ENCODE data around the gene CELSR2.
A peak's percentile ranks its signal among the peaks of the same experiment; 100 is the strongest.

Gene CELSR2

GRCh38 chr1:109247401-109248365, 1.7 kb upstream of the CELSR2 start:
- no peaks in the 10 kb centered on the region for H3K36me3 ChIP-seq (replicated peaks; ENCODE audit: insufficient read depth, low read length)
- H3K9ac ChIP-seq (ENCODE audit: low read length), result no peak overlapping the region
- no peak overlapping the region for H3K27ac ChIP-seq (ENCODE audit: low read length)
- H3K9me3 ChIP-seq (replicated peaks; ENCODE audit: insufficient read depth, low read length), result no peaks in the 10 kb centered on the region
- H3F3A ChIP-seq (ENCODE audit: insufficient read depth, low read length), result no peaks in the 10 kb centered on the region
- DNase-seq, result no peak
- no peaks in the 10 kb centered on the region for H3K4me1 ChIP-seq (ENCODE audit: low read length)
- no peak overlapping the region for H2AFZ ChIP-seq (ENCODE audit: low read length)
- no peaks in the 10 kb centered on the region for H4K20me1 ChIP-seq (ENCODE audit: insufficient read depth, low read length)
- no peak overlapping the region for H3K4me2 ChIP-seq (ENCODE audit: low read depth, low read length)
- H3K4me3 ChIP-seq (ENCODE audit: low read length), result no peak overlapping the region
- no peaks in the 10 kb centered on the region for H3K9me2 ChIP-seq (replicated peaks; ENCODE audit: insufficient read depth, low read length)
- H3K27me3 ChIP-seq (replicated peaks; ENCODE audit: insufficient read depth, low read length), result no peaks in the 10 kb centered on the region
- TF ChIP-seq EZH2phosphoT487 (IDR thresholded peaks at IDR 0.05; ENCODE audit: low read length) (no peak), EZH2 (optimal IDR thresholded peaks at IDR 0.05; ENCODE audit: low read depth, low read length) (no peak), CTCF (IDR thresholded peaks at IDR 0.05; ENCODE audit: low read length) (no peak)
- no peaks in the 10 kb centered on the region for H3K79me2 ChIP-seq (ENCODE audit: low read length)

GRCh38 chr1:109248444-109248796, 919 bp upstream of the CELSR2 start:
- no peaks in the 10 kb centered on the region for H4K20me1 ChIP-seq (ENCODE audit: insufficient read depth, low read length)
- no peaks in the 10 kb centered on the region for H3K79me2 ChIP-seq (ENCODE audit: low read length)
- no peaks in the 10 kb centered on the region for H3F3A ChIP-seq (ENCODE audit: insufficient read depth, low read length)
- no peak overlapping the region for H3K4me3 ChIP-seq (ENCODE audit: low read length)
- H3K9me2 ChIP-seq (replicated peaks; ENCODE audit: insufficient read depth, low read length), result no peaks in the 10 kb centered on the region
- no peak overlapping the region for H3K27ac ChIP-seq (ENCODE audit: low read length)
- no peaks in the 10 kb centered on the region for H3K36me3 ChIP-seq (replicated peaks; ENCODE audit: insufficient read depth, low read length)
- H3K4me1 ChIP-seq (ENCODE audit: low read length), result no peaks in the 10 kb centered on the region
- H3K4me2 ChIP-seq (ENCODE audit: low read depth, low read length), result no peak overlapping the region
- no peaks in the 10 kb centered on the region for H3K27me3 ChIP-seq (replicated peaks; ENCODE audit: insufficient read depth, low read length)
- H3K9ac ChIP-seq (ENCODE audit: low read length), result no peak overlapping the region
- no peaks in the 10 kb centered on the region for H3K9me3 ChIP-seq (replicated peaks; ENCODE audit: insufficient read depth, low read length)
- no peak overlapping the region for H2AFZ ChIP-seq (ENCODE audit: low read length)
- no peak for DNase-seq
- TF ChIP-seq EZH2phosphoT487 (IDR thresholded peaks at IDR 0.05; ENCODE audit: low read length), result no peak
- no peak for TF ChIP-seq CTCF (IDR thresholded peaks at IDR 0.05; ENCODE audit: low read length)
- no peak for TF ChIP-seq EZH2 (optimal IDR thresholded peaks at IDR 0.05; ENCODE audit: low read depth, low read length)

- Histone ChIP-seq H3K4me2 (ENCODE audit: low read depth, low read length) (peak overlapping the region; percentile 39; the same call in 1 of the 2 replicates), H3K4me1 (ENCODE audit: low read length) (no peaks in the 10 kb centered on the region), H3K9ac (ENCODE audit: low read length) (no peak overlapping the region), H3K9me2 (replicated peaks; ENCODE audit: insufficient read depth, low read length) (no peaks in the 10 kb centered on the region), H3K4me3 (ENCODE audit: low read length) (no peak overlapping the region), H3K9me3 (replicated peaks; ENCODE audit: insufficient read depth, low read length) (no peaks in the 10 kb centered on the region), H3K27me3 (replicated peaks; ENCODE audit: insufficient read depth, low read length) (no peaks in the 10 kb centered on the region), H3K27ac (ENCODE audit: low read length) (no peak overlapping the region), H3K79me2 (ENCODE audit: low read length) (no peaks in the 10 kb centered on the region), H3K36me3 (replicated peaks; ENCODE audit: insufficient read depth, low read length) (no peaks in the 10 kb centered on the region), H3F3A (ENCODE audit: insufficient read depth, low read length) (no peaks in the 10 kb centered on the region), H4K20me1 (ENCODE audit: insufficient read depth, low read length) (no peaks in the 10 kb centered on the region), H2AFZ (ENCODE audit: low read length) (no peak overlapping the region)
- DNase-seq, result no peak
- TF ChIP-seq EZH2phosphoT487 (IDR thresholded peaks at IDR 0.05; ENCODE audit: low read length), result no peak
- TF ChIP-seq CTCF (IDR thresholded peaks at IDR 0.05; ENCODE audit: low read length), result no peak
- no peak for TF ChIP-seq EZH2 (optimal IDR thresholded peaks at IDR 0.05; ENCODE audit: low read depth, low read length)
Observed at GRCh38 chr1:109249654-109250401, 489 bp downstream of the CELSR2 start.
